Uterus (tissue), 2 donors: ENCODE measurements around the gene BCO2.

Source experiments
- CTCF ChIP-seq, 4 experiments: fragments of 200-600 bp in 2 of 4; fragments of 450-650 bp in 2 of 4; sonication (generic) in 2 of 4; IDR thresholded peaks; one replicate each; pipeline ENCODE4 v1.5.1; 2016 to 2019; ENCODE audit warnings: antibody characterized with exemption in 4 of 4, mild to moderate bottlenecking in 2 of 4, moderate library complexity in 1 of 4
- POLR2A ChIP-seq, 2 donors: fragments of 450-650 bp; IDR thresholded peaks; one replicate each; pipeline ENCODE4 v1.6.1; 2016; ENCODE audit warnings: antibody characterized with exemption in 2 of 2, mild to moderate bottlenecking in 1 of 2, moderate library complexity in 1 of 2

GRCh38 chr11:112225753-112226061 lies 50.4 kb downstream of the BCO2 start:
- TF ChIP-seq CTCF (IDR thresholded peaks at IDR 0.05) (no peak), POLR2A (IDR thresholded peaks at IDR 0.05) (no peak)
